H1 (cell line): ENCODE measurements around the gene TXNIP. TPM values are rescaled to one million over a fixed set of nuclear protein-coding genes. Genes with fewer than 3 reads are reported as not detected.

Experiments
- CTCF ChIA-PET: fragments of 300-600 bp; sonication (Branson Sonifier 250); formaldehyde crosslinking; loops from one replicate; lab custom pipeline; 2021; ENCODE audit not compliant: partially characterized antibody; lab: Charles Lee
- POLR2A ChIA-PET: fragments of 300-600 bp; sonication (Branson Sonifier 250); formaldehyde crosslinking; loops from one replicate; lab custom pipeline; 2021; ENCODE audit warnings: inconsistent platforms; ENCODE audit not compliant: partially characterized antibody; lab: Charles Lee
- DNase-seq, 2 experiments: peaks; one replicate each; pipeline versions ENCODE4 v3.0.0 to v3.0.0-alpha.2; 2010 to 2022; ENCODE audit warnings: low spot score in 2 of 2, low read depth in 1 of 2, mixed read lengths in 1 of 2
- FAIRE-seq: peaks from 2 replicates; lab custom pipeline; 2011; peaks lifted over from hg19 to GRCh38; lab: Jason Lieb, UNC
- H2AFZ ChIP-seq: 2 replicates; pipeline ENCODE4 v1.8.1; 2012; ENCODE audit warnings: low read length, inconsistent platforms
- H2AK5ac ChIP-seq: 2 replicates; pipeline ENCODE4 v1.6.1; 2013; ENCODE audit warnings: low read depth, low read length
- H2BK120ac ChIP-seq: replicated peaks from 2 replicates; pipeline ENCODE3; 2013; ENCODE audit warnings: low read depth, low read length, inconsistent platforms
- H2BK12ac ChIP-seq: 2 replicates; pipeline ENCODE4 v1.6.1; 2013; ENCODE audit warnings: low read depth, low read length
- H2BK15ac ChIP-seq: 2 replicates; pipeline ENCODE4 v1.6.1; 2013; ENCODE audit warnings: low read length
- H2BK20ac ChIP-seq: 2 replicates; pipeline ENCODE4 v1.6.1; 2013; ENCODE audit warnings: low read length
- H2BK5ac ChIP-seq: 2 replicates; pipeline ENCODE4 v1.6.1; 2013; ENCODE audit warnings: low read depth, low read length
- H3K14ac ChIP-seq: 2 replicates; pipeline ENCODE4 v1.6.1; 2013; ENCODE audit warnings: inconsistent platforms; ENCODE audit not compliant: insufficient read length
- H3K18ac ChIP-seq: 2 replicates; pipeline ENCODE4 v1.6.1; 2013; ENCODE audit warnings: low read length; ENCODE audit errors: extremely low read depth
- H3K23ac ChIP-seq: 2 replicates; pipeline ENCODE4 v1.6.1; 2013; ENCODE audit warnings: inconsistent platforms; ENCODE audit not compliant: insufficient read length
- H3K23me2 ChIP-seq: 2 replicates; pipeline ENCODE4 v1.6.1; 2013; ENCODE audit warnings: low read depth, low read length
- H3K27ac ChIP-seq: 2 replicates; pipeline ENCODE4 v1.6.1; 2011; ENCODE audit warnings: low read depth, low read length, inconsistent platforms
- H3K27me3 ChIP-seq, 4 experiments: replicated peaks in 1 of 4; 1 replicate in 1 of 4; 2 replicates in 3 of 4; pipeline versions ENCODE4 v1.6.1 to v1.8.1; 2011 to 2013; ENCODE audit warnings: low read length in 3 of 4, mild to moderate bottlenecking in 3 of 4, inconsistent platforms in 2 of 4, mixed read lengths in 2 of 4, moderate library complexity in 1 of 4; ENCODE audit not compliant: control insufficient read depth in 3 of 4, insufficient read depth in 3 of 4; ENCODE audit errors: extremely low read depth in 1 of 4
- H3K36me3 ChIP-seq, 4 experiments: 2 replicates each; pipeline versions ENCODE4 v1.6.1 to v1.8.1; 2011 to 2013; ENCODE audit warnings: mild to moderate bottlenecking in 4 of 4, low read length in 3 of 4, moderate library complexity in 2 of 4, control low read depth in 1 of 4, inconsistent platforms in 1 of 4; ENCODE audit not compliant: insufficient read depth in 4 of 4, control insufficient read depth in 2 of 4
- H3K4ac ChIP-seq: replicated peaks from 2 replicates; pipeline ENCODE3; 2013; ENCODE audit warnings: low read length, low read depth, mixed read lengths, inconsistent platforms; ENCODE audit not compliant: insufficient read length
- H3K4me1 ChIP-seq, 4 experiments: replicated peaks in 1 of 4; 1 replicate in 1 of 4; 2 replicates in 3 of 4; pipeline versions ENCODE4 v1.6.1 to v1.8.1; 2011 to 2013; ENCODE audit warnings: low read length in 3 of 4, inconsistent platforms in 2 of 4, mixed read lengths in 1 of 4; ENCODE audit not compliant: insufficient read depth in 4 of 4, control insufficient read depth in 3 of 4
- H3K4me2 ChIP-seq, 2 experiments: 2 replicates each; pipeline versions ENCODE4 v1.6.1 to v1.8.1; 2011 to 2013; ENCODE audit warnings: low read depth in 2 of 2, low read length in 2 of 2, control low read depth in 1 of 2, inconsistent platforms in 1 of 2, mild to moderate bottlenecking in 1 of 2; ENCODE audit not compliant: insufficient read depth in 1 of 2
- H3K4me3 ChIP-seq, 4 experiments: fragments of 200-600, 300-600 bp in 1 of 4; sonication (generic), shearing (Covaris generic), sonication (Bioruptor Twin) in 1 of 4; 2 replicates each; pipeline versions ENCODE4 v1.5.1 to v1.8.1; 2011 to 2016; ENCODE audit warnings: low read length in 4 of 4, low read depth in 3 of 4, control low read depth in 2 of 4, inconsistent platforms in 2 of 4, mild to moderate bottlenecking in 2 of 4, mixed read lengths in 1 of 4, moderate library complexity in 1 of 4; ENCODE audit not compliant: insufficient read depth in 2 of 4; ENCODE audit errors: extremely low read depth in 1 of 4
- H3K56ac ChIP-seq: replicated peaks from 2 replicates; pipeline ENCODE3; 2013; ENCODE audit warnings: low read depth, mild to moderate bottlenecking, mixed read lengths, low read length, inconsistent platforms; ENCODE audit not compliant: insufficient read length
- H3K79me1 ChIP-seq: 2 replicates; pipeline ENCODE4 v1.6.1; 2013; ENCODE audit warnings: low read depth, low read length, control low read depth
- H3K79me2 ChIP-seq, 2 experiments: 2 replicates each; pipeline versions ENCODE4 v1.6.1 to v1.8.1; 2012 to 2013; ENCODE audit warnings: low read length in 2 of 2, mild to moderate bottlenecking in 2 of 2, inconsistent platforms in 1 of 2; ENCODE audit not compliant: insufficient read depth in 2 of 2, control insufficient read depth in 1 of 2
- H3K9ac ChIP-seq, 4 experiments: replicated peaks in 1 of 4; 1 replicate in 1 of 4; 2 replicates in 3 of 4; pipeline versions ENCODE4 v1.6.1 to v1.8.1; 2011 to 2013; ENCODE audit warnings: low read depth in 3 of 4, low read length in 3 of 4, control low read depth in 2 of 4, mild to moderate bottlenecking in 2 of 4, moderate library complexity in 2 of 4, inconsistent platforms in 1 of 4; ENCODE audit errors: extremely low read depth in 1 of 4
- H3K9me3 ChIP-seq, 2 experiments: 2 replicates each; pipeline versions ENCODE4 v1.6.1 to v1.8.1; 2012 to 2013; ENCODE audit warnings: mild to moderate bottlenecking in 2 of 2, moderate library complexity in 2 of 2, control low read depth in 1 of 2, inconsistent platforms in 1 of 2, low read depth in 1 of 2, low read length in 1 of 2, mixed read lengths in 1 of 2; ENCODE audit not compliant: insufficient read depth in 2 of 2
- H4K20me1 ChIP-seq, 2 experiments: replicated peaks in 1 of 2; 2 replicates each; pipeline versions ENCODE3 to v1.8.1; 2011 to 2013; ENCODE audit warnings: inconsistent platforms in 2 of 2, low read length in 2 of 2, mild to moderate bottlenecking in 1 of 2; ENCODE audit not compliant: insufficient read depth in 2 of 2, control insufficient read depth in 1 of 2
- H4K5ac ChIP-seq: 2 replicates; pipeline ENCODE4 v1.6.1; 2013; ENCODE audit warnings: low read length, low read depth, mixed read lengths, inconsistent platforms; ENCODE audit not compliant: insufficient read length
- H4K8ac ChIP-seq: 2 replicates; pipeline ENCODE4 v1.8.0; 2013; ENCODE audit warnings: mild to moderate bottlenecking, moderate library complexity, low read length, inconsistent platforms; ENCODE audit not compliant: insufficient read depth; ENCODE audit errors: extremely low read depth
- H4K91ac ChIP-seq: replicated peaks from 2 replicates; pipeline ENCODE3; 2013; ENCODE audit warnings: low read length, mixed read lengths, inconsistent platforms; ENCODE audit not compliant: insufficient read length
- BCL11A ChIP-seq, 2 experiments: IDR thresholded peaks; one replicate each; pipeline ENCODE4 v1.6.1; 2011; ENCODE audit warnings: low read depth in 2 of 2, low read length in 2 of 2, mild to moderate bottlenecking in 2 of 2
- CHD1 ChIP-seq: IDR thresholded peaks from 2 replicates; pipeline ENCODE4 v1.6.1; 2012; ENCODE audit warnings: low read depth, low read length, improper control_type of control experiment
- RBBP5 ChIP-seq: IDR thresholded peaks from 2 replicates; pipeline ENCODE4 v1.7.1; 2012; ENCODE audit warnings: low read depth, mild to moderate bottlenecking, inconsistent platforms, low read length, moderate library complexity, borderline replicate concordance
- SAP30 ChIP-seq: fragments of 300-600 bp; sonication (generic); IDR thresholded peaks from 2 replicates; pipeline ENCODE4 v1.7.1; 2012; ENCODE audit warnings: low read length, moderate library complexity, mild to moderate bottlenecking, inconsistent platforms; ENCODE audit not compliant: insufficient read depth, insufficient replicate concordance
- SP1 ChIP-seq: IDR thresholded peaks from 2 replicates; pipeline ENCODE4 v1.6.1; 2011; ENCODE audit warnings: low read depth, low read length
- TBP ChIP-seq: IDR thresholded peaks from 2 replicates; pipeline ENCODE4 v1.6.1; 2011; ENCODE audit warnings: low read depth, low read length, improper control_type of control experiment
- TCF12 ChIP-seq: IDR thresholded peaks from 2 replicates; pipeline ENCODE4 v1.6.1; 2011; ENCODE audit warnings: low read depth, mild to moderate bottlenecking, low read length
- TEAD4 ChIP-seq: IDR thresholded peaks from 2 replicates; pipeline ENCODE4 v1.6.1; 2012; ENCODE audit warnings: low read depth, low read length, inconsistent platforms, mixed read lengths
- WGBS, 2 experiments: shearing (Covaris generic) in 1 of 2; methylation state at CpG; one replicate each; pipeline versions ENCODE4 v1.1.6 to v1.1.7; 2013 to 2015; ENCODE audit warnings: low lambda C conversion rate in 2 of 2, mixed read lengths in 2 of 2, inconsistent platforms in 1 of 2, low coverage in 1 of 2, missing lambda C conversion rate in 1 of 2; ENCODE audit not compliant: insufficient replicate concordance in 2 of 2, insufficient coverage in 1 of 2, insufficient read length in 1 of 2; ENCODE audit errors: extremely low coverage in 1 of 2, missing lambda C conversion rate in 1 of 2; 5-methylcytosine and 5-hydroxymethylcytosine counted together
- polyA plus RNA-seq, 7 experiments: library from polyadenylated mRNA; depleted of rRNA in 3 of 7; stranded (reverse) in 5 of 7; unstranded in 2 of 7; fragments of >200 nt in 5 of 7; fragments of 200-250 nt in 2 of 7; gene quantifications; 1 replicate in 5 of 7; 2 replicates in 1 of 7; 4 replicates in 1 of 7; pipeline versions ENCODE4 v1.2.1 to v1.2.3, GENCODE V29; 2011 to 2013; ENCODE audit warnings: missing spikeins in 2 of 7, mixed read lengths in 2 of 7
- total RNA-seq: library from RNA; stranded (reverse); fragmentation: NEBNext Ultra II Directional; extraction: Animal tissue kit (Norgen Biotek cat#: 25700); gene quantifications from 2 replicates; pipeline ENCODE4 v1.2.1, GENCODE V29; 2021

Gene TXNIP
- total and polyA plus RNA-seq, 2 of the 8 experiments (the other 6 are each of a cell fraction or from before 2014, with no cell fraction given) = 12.3 to 56.8 TPM

DNA sequence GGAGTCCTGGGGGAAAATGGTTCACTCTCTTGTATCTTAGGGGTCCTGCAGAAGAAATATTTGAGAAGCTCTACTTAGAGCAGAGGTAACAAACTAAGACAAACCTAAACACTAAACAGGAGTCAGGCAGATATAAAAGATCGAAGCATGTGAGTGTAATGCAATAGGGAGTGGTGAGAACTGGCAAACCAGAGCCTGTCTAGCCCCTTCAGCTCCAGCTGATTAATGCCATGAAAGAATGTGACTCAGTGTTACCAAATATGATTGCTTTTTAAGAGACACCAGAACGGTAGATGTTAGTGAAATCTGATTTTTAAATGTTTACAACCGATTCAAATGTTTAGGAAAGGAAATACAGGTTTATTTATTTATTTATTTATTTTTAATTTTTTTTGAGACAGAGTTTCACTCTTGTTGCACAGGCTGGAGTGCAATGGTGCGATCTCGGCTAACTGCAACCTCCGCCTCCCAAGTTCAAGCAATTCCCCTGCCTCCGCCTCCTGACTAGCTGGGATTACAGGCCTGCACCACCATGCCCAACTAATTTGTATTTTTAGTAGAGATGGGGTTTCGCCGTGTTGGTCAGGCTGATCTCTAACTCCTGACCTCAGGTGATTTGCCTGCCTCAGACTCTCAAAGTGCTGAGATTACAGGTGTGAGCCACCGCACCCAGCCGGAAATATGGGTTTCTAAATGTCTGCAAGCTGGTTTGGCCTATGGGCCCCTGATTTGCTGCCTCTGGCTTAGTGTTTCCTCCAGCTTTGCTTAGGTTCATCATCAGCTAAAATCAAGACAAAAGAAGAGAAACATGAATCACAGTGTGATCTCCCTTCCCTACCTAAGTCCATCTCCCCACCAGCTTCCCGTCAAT is 12.2 kb downstream of the TXNIP start:
- H3K27me3 ChIP-seq = no peaks in the 10 kb centered on the region
- 90% methylated on average over 12 of the region's 12 CpGs; no CpG with 5 or more reads in 1 of the 2 experiments for WGBS, 2 experiments

More for the DNA sequence above, 12.2 kb downstream of the TXNIP start:
- Histone ChIP-seq H4K5ac (no peak overlapping the region), H3K79me1 (no peaks in the 10 kb centered on the region), H4K8ac (no peak overlapping the region), H3K23me2 (no peaks in the 10 kb centered on the region), H2BK120ac (no peak overlapping the region), H3K56ac (no peak overlapping the region), H3K4me3 (no peak overlapping the region), H3K4me1 (peaks cover 0 to 11% (median 8%) of the 10 kb centered on the region in 4 experiments; a peak in 6 of 7 replicates), H3K27ac (no peak overlapping the region), H4K20me1 (no peaks in the 10 kb centered on the region), H3K18ac (no peak overlapping the region), H2AFZ (no peak overlapping the region), H3K4me2 (no peak overlapping the region), H2BK15ac (no peak overlapping the region), H3K36me3 (no peaks in the 10 kb centered on the region), H2AK5ac (no peak overlapping the region), H2BK20ac (no peak overlapping the region), H2BK5ac (no peak overlapping the region), H2BK12ac (no peak overlapping the region), H3K9ac (no peak overlapping the region), H3K9me3 (no peaks in the 10 kb centered on the region), H3K79me2 (no peaks in the 10 kb centered on the region), H3K23ac (no peak overlapping the region), H3K14ac (no peak overlapping the region), H4K91ac (no peak overlapping the region), H3K4ac (no peak overlapping the region)
- no peak for DNase-seq
- POLR2A ChIA-PET = interaction anchor here (0.6 to 13.7 kb wide), 2 partner anchors 9 to 68 kb away, joined by 3 to 218 read pairs; partner anchors contain the start of gene TXNIP
- no peak for FAIRE-seq
- TF ChIP-seq TEAD4 (no peak), SAP30 (no peak), TBP (no peak), BCL11A (IDR thresholded peaks at IDR 0.05; ENCODE audit: low read depth in 2 of 2, low read length in 2 of 2) (no peak), SP1 (no peak), CHD1 (no peak), TCF12 (no peak), RBBP5 (no peak)
- CTCF ChIA-PET = interaction anchor here (0.8 to 2.2 kb wide), 5 partner anchors 14 to 41 kb away, joined by 3 to 6 read pairs (median 3); partner anchors contain the start of genes ANKRD34A and POLR3GL
